Adipocyte (in vitro differentiated cells): Measurements from ENCODE around the gene MIB2.
"Not testable (repeated sequence)": the region's sequence is repeated elsewhere in the genome, so short reads cannot be mapped to it uniquely, and the experiment has no call there.

ENCODE experiments used
- DNase-seq: peaks from one replicate; pipeline ENCODE4 v3.0.0-alpha.2; 2015; ENCODE audit warnings: low read depth
- H3K27me3 ChIP-seq: replicated peaks from 2 replicates; pipeline ENCODE4 v1.7.0; 2013; ENCODE audit warnings: mild to moderate bottlenecking, low read length, moderate library complexity; ENCODE audit not compliant: control insufficient read depth, insufficient read depth
- H3K36me3 ChIP-seq: 2 replicates; pipeline ENCODE4 v1.7.0; 2013; ENCODE audit warnings: low read length, mild to moderate bottlenecking, moderate library complexity; ENCODE audit not compliant: control insufficient read depth, insufficient read depth, severe bottlenecking
- H3K4me1 ChIP-seq: 2 replicates; pipeline ENCODE4 v1.7.0; 2013; ENCODE audit warnings: mild to moderate bottlenecking, low read length, moderate library complexity; ENCODE audit not compliant: control insufficient read depth, insufficient read depth
- H3K4me3 ChIP-seq: 2 replicates; pipeline ENCODE4 v1.7.0; 2013; ENCODE audit warnings: mild to moderate bottlenecking, low read length, moderate library complexity
- H3K9ac ChIP-seq: 2 replicates; pipeline ENCODE4 v1.7.0; 2013; ENCODE audit warnings: mild to moderate bottlenecking, low read length, moderate library complexity
- H3K9me3 ChIP-seq: 2 replicates; pipeline ENCODE4 v1.7.0; 2013; ENCODE audit warnings: mild to moderate bottlenecking, low read length, moderate library complexity; ENCODE audit not compliant: control insufficient read depth

The MIB2 gene

DNA sequence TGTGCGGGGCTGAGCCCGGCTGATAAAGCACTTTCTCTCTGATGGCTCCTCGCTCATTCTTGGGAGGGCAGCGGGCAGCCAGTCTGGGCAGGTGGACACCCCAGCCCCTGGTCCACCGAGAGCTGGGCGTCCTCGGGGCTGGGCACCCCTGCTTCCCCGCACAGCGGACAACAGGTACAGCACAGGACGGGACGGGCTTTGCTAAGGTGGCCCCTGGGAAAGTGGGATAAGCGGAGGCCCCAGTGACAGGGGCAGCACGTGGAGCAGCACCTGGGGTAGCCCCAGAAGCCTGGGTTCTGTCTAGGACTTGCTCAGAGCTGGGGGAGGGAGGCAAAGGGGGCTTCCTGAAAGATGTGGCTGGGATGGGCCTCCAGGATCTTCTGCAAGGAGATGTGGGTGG is 19.3 kb downstream of the MIB2 start:
- not testable (repeated sequence) for H3K4me1 ChIP-seq, DNase-seq, H3K27me3 ChIP-seq, H3K9me3 ChIP-seq, H3K9ac ChIP-seq, H3K4me3 ChIP-seq
- peaks cover 12% of the 10 kb centered on the region for H3K36me3 ChIP-seq

DNA sequence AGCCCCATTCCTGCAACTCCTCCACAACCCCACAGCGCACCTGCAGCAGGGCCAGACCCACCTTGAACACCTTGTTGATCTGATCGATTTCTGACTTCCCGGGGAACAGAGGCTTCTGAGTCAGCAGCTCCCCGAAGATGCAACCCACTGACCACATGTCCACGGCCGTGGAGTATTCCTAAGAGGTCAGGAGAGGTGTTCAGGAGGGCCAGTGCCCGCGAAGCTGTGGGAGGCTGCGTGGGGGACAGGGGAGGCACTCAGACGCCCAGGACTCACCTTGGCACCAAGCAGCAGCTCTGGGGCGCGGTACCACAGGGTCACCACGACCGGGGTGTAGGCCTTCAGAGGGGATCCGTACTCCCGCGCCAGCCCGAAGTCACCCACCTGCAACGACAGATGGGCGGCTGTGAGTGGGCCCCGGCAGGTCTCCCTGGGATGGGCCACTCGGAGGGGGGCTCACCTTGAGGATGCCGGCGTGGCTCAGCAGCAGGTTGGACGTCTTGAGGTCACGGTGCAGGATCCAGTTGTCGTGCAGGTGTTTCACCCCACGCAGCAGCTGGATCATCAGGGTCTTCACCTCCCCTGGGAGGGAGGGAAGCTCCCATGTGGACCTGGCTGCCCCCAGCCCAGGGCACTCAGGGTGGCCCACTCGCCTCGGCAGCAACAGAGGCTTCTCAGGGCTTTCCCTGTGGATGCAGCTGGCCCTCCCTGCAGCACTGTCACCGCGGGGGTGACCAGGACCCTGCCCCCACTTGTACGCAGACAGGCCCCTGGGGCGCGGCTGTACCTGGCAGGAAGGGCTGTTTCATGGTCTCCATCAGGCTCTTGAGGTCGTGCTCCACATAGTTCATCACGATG is 21.6 kb downstream of the MIB2 start:
- H3K4me3 ChIP-seq, H3K27me3 ChIP-seq, DNase-seq, H3K9ac ChIP-seq, H3K4me1 ChIP-seq, H3K9me3 ChIP-seq: not testable (repeated sequence)
- peaks cover 12% of the 10 kb centered on the region for H3K36me3 ChIP-seq

- not testable (repeated sequence) for H3K9me3 ChIP-seq, H3K9ac ChIP-seq, H3K4me1 ChIP-seq, H3K27me3 ChIP-seq, H3K4me3 ChIP-seq, DNase-seq
- peaks cover 12% of the 10 kb centered on the region for H3K36me3 ChIP-seq
These were observed 22.2 kb downstream of the MIB2 start for GRCh38 chr1:1637479-1637875.

DNA sequence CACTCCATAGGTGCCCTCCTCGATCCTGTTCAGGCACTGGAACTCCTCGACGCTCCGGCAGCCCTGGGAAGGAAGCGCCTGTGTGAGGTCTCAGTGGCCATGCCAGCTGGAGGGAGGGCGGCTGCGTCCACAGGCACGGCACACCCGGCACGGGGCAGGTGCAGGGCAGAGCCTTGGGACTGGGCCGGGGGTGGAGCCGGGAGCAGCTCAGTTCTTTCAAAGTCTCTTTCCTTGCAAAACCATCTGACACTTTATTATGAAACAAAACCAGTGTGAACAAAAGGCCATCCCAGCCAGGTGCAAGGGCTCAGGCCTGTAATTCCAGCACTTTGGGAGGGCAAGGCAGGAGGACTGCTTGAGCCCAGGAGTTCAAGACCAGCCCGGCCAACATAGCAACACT is 23.2 kb downstream of the MIB2 start:
- not testable (repeated sequence) for H3K4me1 ChIP-seq, H3K9me3 ChIP-seq, H3K9ac ChIP-seq, H3K27me3 ChIP-seq, H3K4me3 ChIP-seq, DNase-seq
- H3K36me3 ChIP-seq, result peaks cover 12% of the 10 kb centered on the region

DNA sequence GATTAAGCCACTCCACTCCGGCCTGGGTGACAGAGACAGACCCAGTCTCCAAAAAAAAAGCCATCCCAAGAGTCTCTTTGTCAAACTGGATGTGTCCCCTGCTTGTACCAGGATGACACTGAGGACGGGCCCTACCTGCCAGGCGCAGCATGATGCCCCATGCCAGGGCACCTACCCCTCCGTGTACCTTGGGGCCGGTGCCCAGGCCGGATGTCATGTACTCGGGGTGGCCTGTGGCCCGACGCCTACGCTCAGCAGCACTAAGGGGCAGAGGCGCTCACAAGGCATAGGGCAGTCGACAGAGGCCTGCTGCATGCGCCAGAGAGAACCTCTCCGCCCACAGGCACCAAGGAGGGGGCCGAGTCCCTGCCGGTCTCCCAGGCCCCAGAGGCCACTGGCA is 24.1 kb downstream of the MIB2 start:
- H3K4me3 ChIP-seq, H3K27me3 ChIP-seq, H3K9me3 ChIP-seq, H3K4me1 ChIP-seq, DNase-seq, H3K9ac ChIP-seq: not testable (repeated sequence)
- H3K36me3 ChIP-seq, result peaks cover 12% of the 10 kb centered on the region

GRCh38 chr1:1640081-1640480 is 24.8 kb downstream of the MIB2 start:
- not testable (repeated sequence) for H3K4me3 ChIP-seq, H3K4me1 ChIP-seq, H3K9me3 ChIP-seq, DNase-seq, H3K27me3 ChIP-seq, H3K9ac ChIP-seq
- peaks cover 12% of the 10 kb centered on the region for H3K36me3 ChIP-seq

- H3K36me3 ChIP-seq, result peaks cover 12% of the 10 kb centered on the region
- H3K4me3 ChIP-seq, H3K27me3 ChIP-seq, H3K9ac ChIP-seq, H3K4me1 ChIP-seq, DNase-seq, H3K9me3 ChIP-seq: not testable (repeated sequence)
These were observed 25.6 kb downstream of the MIB2 start for GRCh38 chr1:1640711-1641461.

- not testable (repeated sequence) for H3K9ac ChIP-seq, H3K9me3 ChIP-seq, H3K4me1 ChIP-seq, H3K27me3 ChIP-seq, DNase-seq, H3K4me3 ChIP-seq
- peaks cover 41% of the 10 kb centered on the region for H3K36me3 ChIP-seq
These were observed 31.0 kb downstream of the MIB2 start for GRCh38 chr1:1646326-1646725.

DNA sequence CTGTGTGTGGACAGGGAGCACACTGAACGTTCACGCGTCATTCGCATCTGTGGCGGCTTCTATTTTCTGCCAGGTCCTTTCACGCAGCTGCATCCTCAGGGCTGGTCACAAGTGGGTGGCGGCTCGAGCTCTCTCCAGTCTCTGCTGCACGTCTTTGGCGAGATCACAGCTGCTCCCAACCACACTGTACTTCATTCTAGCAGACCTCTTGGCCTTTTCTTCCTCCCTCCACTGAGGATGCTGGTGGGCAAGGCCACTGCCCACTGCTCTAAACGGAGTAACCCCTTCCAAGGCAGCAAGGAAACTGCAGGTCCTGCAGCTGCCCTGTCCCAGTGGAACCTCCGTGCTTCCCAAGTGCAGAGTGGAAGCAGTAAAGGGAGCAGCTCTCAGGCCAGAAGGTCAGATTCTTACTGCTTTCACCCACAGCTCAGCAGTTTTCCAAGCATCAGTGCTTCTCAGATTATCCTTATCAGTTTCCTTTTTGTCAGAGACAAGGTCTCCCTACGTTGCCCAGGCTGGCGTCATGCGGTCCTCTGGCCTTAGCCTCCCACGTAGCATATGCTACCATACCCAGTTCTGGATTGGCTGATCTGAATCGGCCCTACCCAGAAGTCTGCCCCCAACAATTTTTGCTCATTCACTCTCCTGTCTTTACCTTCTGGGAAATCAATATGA is 32.4 kb downstream of the MIB2 start:
- H3K27me3 ChIP-seq, H3K4me3 ChIP-seq, H3K4me1 ChIP-seq, H3K9me3 ChIP-seq, DNase-seq, H3K9ac ChIP-seq: not testable (repeated sequence)
- peaks cover 55% of the 10 kb centered on the region for H3K36me3 ChIP-seq

DNA sequence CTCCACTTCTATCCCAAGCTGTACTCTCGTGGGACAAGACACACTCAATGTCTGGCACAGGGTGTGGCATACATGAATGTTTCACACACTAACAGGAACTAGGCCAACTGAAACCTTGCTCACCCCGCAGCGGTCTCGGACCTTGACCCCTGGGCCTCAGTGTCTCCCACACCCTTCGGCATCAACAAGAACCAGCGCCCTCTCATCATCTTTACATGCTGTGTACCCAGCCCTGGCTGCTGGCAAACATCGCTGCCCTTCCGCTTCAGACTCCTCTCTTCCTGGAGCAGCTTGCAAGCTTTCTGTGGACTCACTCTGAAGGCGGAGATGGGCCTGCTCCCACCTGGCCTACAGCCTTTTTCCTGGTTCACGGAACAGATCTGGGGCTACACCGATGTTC is 33.0 kb downstream of the MIB2 start:
- H3K4me1 ChIP-seq, H3K27me3 ChIP-seq, H3K9me3 ChIP-seq, H3K9ac ChIP-seq, H3K4me3 ChIP-seq, DNase-seq: not testable (repeated sequence)
- H3K36me3 ChIP-seq, result peaks cover 55% of the 10 kb centered on the region
